GM18873 (cell line): ENCODE measurements around the gene IFNAR1.
A peak's percentile ranks its signal among the peaks of the same experiment; 100 is the strongest.
"Not testable (repeated sequence)": the region's sequence is repeated elsewhere in the genome, so short reads cannot be mapped to it uniquely, and the experiment has no call there.

Source experiments
- ATAC-seq: cut with Tn5 transposase; IDR thresholded peaks from one replicate; pipeline ENCODE4 v1.9.1; 2021; ENCODE audit warnings: mild to moderate bottlenecking, moderate library complexity, moderate number of reproducible peaks; ENCODE audit not compliant: unreplicated experiment, low FRiP score

IFNAR1 gene

DNA sequence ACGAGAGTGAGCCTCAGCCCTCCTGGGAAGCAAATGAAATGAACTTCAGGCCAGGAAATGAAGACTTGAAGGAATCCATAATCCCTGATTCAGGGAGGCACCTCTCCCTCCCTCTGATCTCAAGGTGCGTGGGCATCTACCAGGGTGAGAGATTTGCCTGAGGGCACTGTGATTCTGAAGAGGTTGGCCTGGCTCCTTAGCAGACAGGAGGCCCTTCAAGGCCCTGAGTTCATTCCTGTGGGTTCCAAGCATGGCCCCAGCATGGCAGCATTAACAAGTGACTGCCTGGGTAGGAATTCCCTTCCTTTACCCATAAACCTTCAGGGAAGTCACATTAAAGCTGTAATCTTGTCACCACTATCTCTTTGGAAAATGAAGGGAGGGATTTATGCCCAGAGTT, 48.7 kb downstream of the IFNAR1 start:
- no peak for ATAC-seq

GRCh38 chr21:33374080-33374449, 49.3 kb downstream of the IFNAR1 start:
- no peak for ATAC-seq

DNA sequence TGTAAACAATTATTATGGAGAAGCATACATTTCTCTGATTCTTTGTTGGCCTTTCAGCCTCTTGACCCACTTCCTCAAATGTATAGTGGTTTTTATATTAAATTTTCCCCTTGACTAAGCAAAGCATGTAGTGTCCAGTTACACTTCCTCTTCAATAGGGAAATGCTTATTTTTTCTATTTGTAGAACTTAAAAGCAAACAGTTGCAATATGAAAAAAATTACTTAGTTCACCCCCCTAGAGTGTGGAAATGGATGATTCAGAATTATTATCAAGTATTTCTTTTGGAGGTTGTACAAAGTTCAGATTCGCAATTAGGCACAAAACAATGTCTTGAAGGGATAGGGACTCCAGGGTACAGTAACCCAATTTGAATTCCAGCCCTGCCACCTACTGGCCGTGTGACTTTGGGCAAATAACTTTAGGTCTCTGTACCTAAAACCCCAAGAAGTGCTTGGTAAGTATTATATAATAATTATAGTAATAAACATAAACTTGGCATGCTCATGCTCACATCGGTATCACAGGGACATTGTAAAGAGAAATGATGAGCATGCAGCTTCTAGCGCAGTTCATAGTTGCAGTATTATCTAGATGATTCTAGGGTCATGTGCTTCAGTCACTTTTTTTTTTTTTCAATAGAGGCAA, 49.8 kb downstream of the IFNAR1 start:
- ATAC-seq = no peak

DNA sequence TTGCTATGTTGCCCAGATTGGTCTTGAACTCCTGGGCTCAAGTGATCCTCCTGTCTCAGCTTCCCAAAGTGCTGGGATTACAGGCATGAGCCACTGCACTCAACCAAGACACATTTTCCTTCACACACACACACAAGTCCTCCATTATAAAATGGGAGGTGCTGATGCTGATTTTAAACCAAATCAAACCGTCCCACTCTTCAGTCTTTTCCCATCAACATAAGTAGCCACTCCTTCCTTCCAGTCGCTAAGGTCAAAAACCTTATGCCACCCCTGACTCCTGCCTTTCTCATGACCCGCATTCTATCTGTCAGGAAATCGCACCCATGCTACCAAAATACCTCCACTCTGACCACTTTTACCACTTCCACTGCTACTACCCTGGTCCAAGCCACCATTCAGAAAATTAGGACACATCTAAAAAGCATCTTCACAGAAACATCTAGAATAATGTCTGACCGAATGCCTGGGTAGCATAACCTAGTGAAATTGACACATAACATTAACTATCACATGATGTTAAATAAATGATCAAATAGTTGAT, 50.4 kb downstream of the IFNAR1 start:
- no peak for ATAC-seq

GRCh38 chr21:33377221-33377920, 52.6 kb downstream of the IFNAR1 start:
- ATAC-seq = no peak

- no peak for ATAC-seq
Measured at GRCh38 chr21:33378081-33378480, 53.3 kb downstream of the IFNAR1 start.

DNA sequence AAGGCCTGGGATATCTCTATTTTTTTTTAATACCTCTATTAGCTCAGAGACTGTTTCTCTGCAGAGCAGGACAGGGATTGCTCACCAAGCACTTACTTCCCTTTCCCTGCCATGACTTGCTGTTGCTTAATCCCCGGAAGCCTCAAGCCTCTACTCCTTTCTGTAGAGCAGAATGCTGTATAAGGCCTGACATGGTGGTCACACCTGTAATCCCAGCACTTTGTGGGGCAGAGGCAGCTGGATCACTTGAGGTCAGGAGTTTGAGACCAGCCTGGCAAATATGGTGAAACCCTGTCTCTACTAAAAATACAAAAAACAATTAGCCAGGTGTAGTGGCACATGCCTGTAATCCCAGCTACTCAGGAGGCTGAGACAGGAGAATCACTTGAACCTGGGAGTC, 55.2 kb downstream of the IFNAR1 start:
- not testable (repeated sequence) for ATAC-seq

DNA sequence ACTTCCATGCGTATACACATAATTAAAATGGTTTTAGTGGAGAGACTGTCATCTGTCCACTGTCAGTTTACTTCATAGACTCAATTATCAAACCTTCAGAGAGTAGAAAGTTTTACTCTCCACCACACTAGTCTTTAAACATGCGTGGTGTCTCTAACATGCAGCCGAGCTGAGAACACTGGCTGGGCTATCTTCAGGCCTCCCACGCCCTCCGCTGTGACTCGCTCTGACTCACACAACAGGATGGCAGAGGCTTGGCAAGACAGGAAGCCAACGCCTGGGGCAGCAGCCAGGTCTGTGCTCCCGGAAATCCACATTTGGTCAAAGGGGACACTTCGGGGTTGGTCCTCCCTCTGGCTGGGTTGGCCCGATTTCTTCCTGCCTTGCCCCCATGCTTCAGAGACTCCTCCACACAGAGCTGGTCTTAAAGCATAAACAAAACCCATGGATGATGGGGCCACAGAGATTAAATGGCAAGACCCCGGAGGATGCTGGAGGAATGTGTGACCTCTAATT, 55.8 kb downstream of the IFNAR1 start:
- ATAC-seq = peak; percentile 52

GRCh38 chr21:33381381-33381780, 56.6 kb downstream of the IFNAR1 start:
- not testable (repeated sequence) for ATAC-seq

GRCh38 chr21:33383056-33383888, 58.5 kb downstream of the IFNAR1 start:
- peak; percentile 84 for ATAC-seq

DNA sequence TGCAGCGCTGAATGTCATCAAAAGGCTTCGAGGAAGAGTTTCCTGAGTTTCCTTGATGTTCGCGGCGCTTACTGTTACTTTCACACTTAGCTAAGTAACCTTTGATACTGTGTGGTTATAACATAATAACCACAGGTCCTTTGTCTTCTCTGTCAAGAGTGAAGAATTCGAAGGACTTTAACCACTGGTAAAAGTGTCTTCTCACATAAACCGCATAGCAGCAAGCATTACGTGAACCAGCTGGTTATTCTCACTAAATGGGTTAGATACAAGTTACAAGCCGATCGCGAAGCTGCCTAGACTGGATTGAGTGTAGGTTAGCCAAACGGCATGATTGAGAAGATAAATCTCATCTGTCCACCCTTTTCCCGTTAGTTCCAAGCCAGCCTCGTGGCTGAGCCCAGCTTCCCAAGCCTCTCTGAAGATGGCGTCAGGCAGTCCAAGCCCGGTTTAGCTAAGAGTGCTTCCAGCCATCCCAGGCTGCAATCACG, 60.1 kb downstream of the IFNAR1 start:
- ATAC-seq = no peak

DNA sequence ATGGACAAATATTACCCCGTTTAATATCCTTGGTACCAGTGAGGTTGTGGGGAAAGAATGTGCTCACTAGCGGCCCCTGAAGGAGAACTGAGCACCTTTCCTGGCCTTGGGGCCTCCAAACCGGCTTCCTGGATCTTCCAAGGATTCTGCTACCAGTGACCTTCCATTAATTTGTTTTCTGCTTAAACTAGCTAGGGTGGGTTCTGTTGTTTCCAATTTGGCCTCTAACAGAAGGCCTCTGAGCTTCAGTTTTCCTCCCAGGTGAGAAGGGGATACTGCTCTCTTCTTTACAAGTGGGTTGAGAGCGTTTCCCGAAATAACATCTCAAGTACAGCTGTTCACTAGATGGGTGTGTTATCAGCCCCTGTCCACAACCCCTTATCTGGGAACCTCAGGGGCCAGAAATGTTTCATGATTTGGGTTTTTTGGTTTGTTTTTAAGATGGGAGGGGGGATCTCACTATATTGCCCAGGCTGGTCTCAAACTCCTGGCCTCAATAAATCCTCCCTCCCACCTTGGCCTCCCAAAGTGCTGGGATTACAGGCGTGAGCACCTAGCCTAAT, 61.5 kb downstream of the IFNAR1 start:
- ATAC-seq = no peak

- no peak for ATAC-seq
Measured at GRCh38 chr21:33387294-33387693, 62.5 kb downstream of the IFNAR1 start.

- no peak for ATAC-seq
Measured at GRCh38 chr21:33388188-33388587, 63.4 kb downstream of the IFNAR1 start.

DNA sequence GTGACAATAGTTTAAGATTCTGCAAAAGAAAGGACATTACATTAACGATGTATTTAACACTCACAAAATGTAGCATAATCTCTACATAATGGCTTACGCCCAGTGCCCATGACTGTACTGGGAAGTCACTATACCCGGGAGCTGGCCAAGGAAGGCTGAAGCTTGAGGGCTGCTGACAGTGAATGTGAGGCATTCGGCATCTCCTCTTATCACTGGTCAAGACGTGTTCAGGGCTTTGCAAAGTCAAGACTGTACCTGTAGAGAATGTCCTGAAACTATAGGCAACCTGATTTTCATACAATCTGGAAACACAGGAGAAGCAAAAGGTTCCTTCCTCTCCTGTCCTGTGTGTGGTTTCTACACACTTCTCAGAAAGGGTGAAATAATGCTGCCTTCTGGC, 65.7 kb downstream of the IFNAR1 start:
- ATAC-seq = no peak

DNA sequence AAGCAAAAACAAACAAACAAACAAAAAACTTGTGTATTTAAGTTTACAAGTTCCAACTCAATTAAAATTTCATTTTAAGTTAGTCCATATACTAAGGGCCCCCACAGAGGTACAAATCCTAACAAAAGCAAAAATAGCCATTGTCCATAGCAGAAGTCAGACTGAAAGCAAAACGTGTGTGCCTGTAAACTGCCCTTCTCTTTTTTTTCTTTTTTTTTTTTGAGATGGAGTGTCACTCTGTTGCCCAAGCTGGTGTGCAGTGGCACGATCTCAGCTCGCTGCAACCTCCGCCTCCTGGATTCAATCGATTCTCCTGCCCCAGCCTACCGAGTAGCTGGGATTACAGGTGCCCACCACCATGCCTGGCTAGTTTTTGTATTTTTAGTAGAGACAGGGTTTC, 66.9 kb downstream of the IFNAR1 start:
- no peak for ATAC-seq

GRCh38 chr21:33392284-33392985, 67.7 kb downstream of the IFNAR1 start:
- no peak for ATAC-seq

GRCh38 chr21:33393348-33393747, 68.6 kb downstream of the IFNAR1 start:
- no peak for ATAC-seq

DNA sequence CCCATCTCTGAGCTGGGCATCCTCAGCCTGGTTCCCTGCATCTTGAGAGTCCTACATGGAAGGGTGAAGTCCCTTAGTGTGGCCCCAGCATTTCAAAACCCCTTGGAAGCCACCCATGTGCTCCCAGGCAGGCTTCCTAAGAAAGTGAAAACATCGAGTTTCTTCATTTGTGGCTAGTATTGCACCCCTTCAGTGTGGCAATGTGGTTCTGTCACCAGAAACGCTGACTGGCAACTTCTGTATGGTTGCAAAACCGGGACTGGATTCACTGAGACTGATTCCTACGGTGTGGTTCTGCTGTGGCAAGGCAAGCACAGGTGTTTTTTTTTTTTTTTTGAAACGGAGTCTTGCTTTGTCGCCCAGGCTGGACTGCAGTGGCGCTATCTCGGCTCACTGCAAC, 69.5 kb downstream of the IFNAR1 start:
- ATAC-seq = no peak

DNA sequence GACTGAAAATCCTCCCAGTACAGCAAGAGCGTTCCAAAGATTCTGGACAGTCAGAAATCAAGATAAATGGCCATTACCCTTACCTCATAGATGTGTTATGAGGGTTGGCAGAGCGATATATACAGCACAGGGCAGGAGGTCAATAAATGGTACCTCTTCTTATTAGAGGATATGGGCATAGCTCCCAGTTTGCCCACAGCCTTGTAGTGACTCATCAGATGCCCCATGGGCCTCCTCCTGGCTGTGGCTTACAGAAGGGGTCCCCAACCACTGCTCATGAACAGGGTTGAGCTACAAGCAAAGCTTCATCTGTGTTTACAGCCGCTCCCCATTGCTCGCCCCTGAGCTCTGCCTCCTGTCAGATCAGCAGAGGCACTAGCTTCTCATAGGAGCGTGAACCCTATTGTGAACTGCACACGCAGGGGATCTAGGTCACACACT, 71.1 kb downstream of the IFNAR1 start:
- no peak for ATAC-seq
